K562 (cell line): ENCODE measurements around the gene SLC25A1. TPM values are rescaled to one million over a fixed set of nuclear protein-coding genes. Genes with fewer than 3 reads are reported as not detected.
A peak's percentile ranks its signal among the peaks of the same experiment; 100 is the strongest.

Source experiments
- ATAC-seq: fragments of 200-7000 bp; cut with Tn5 transposase; 3 replicates; pipeline ENCODE4 v1.9.1; 2020; ENCODE audit warnings: moderate library complexity
- BruUV-seq: library from RNA; stranded (reverse); fragments of 400-500 nt; replicated peaks from 2 replicates; lab custom pipeline; 2021; lab: Mats Ljungman, UMichigan
- CTCF ChIA-PET: fragments of 300-600 bp; formaldehyde crosslinking; extraction: SDS; loops from one replicate; lab custom pipeline; 2021; ENCODE audit warnings: low intra/inter-chr PET ratio; lab: Yijun Ruan, JAX
- POLR2A ChIA-PET: fragments of 300-600, 350-650 bp; sonication (Branson Sonifier 250); formaldehyde crosslinking; extraction: SDS; loops from one replicate; lab custom pipeline; 2021; ENCODE audit warnings: antibody characterized with exemption, inconsistent platforms; lab: Yijun Ruan, JAX
- DNase-seq, 4 experiments: peaks; one replicate each; pipeline versions ENCODE4 v3.0.0 to v3.0.0-alpha.2; 2011 to 2018; ENCODE audit warnings: low spot score in 3 of 4, mixed read lengths in 3 of 4; ENCODE audit errors: extremely low read depth in 1 of 4
- FAIRE-seq: peaks from 2 replicates; lab custom pipeline; 2011; peaks lifted over from hg19 to GRCh38; lab: Jason Lieb, UNC
- H2AFZ ChIP-seq: 2 replicates; pipeline ENCODE4 v1.6.0; 2011; ENCODE audit warnings: low read depth, low read length, control low read depth, inconsistent platforms
- H3K27ac ChIP-seq: fragments of 200-600 bp; 3 replicates; pipeline ENCODE4 v1.8.0; 2011; ENCODE audit warnings: low read depth, mild to moderate bottlenecking, control low read depth, inconsistent platforms, low read length, moderate library complexity, mixed read lengths; ENCODE audit errors: extremely low read depth
- H3K27me3 ChIP-seq, 2 experiments: fragments of 300-600 bp in 1 of 2; 2 replicates in 1 of 2; 3 replicates in 1 of 2; pipeline versions ENCODE4 v1.6.0 to v1.8.0; 2011; ENCODE audit warnings: inconsistent platforms in 2 of 2, low read length in 2 of 2, mild to moderate bottlenecking in 1 of 2, mixed read lengths in 1 of 2, moderate library complexity in 1 of 2; ENCODE audit not compliant: control insufficient read depth in 2 of 2, insufficient read depth in 2 of 2
- H3K36me3 ChIP-seq: fragments of 300-600 bp; 3 replicates; pipeline ENCODE4 v1.8.0; 2011; ENCODE audit warnings: mild to moderate bottlenecking, low read length, inconsistent platforms; ENCODE audit not compliant: control insufficient read depth, insufficient read depth
- H3K4me1 ChIP-seq, 2 experiments: fragments of 200-600 bp in 1 of 2; replicated peaks in 1 of 2; 2 replicates in 1 of 2; 3 replicates in 1 of 2; pipeline versions ENCODE4 v1.5.1 to v1.8.0; 2011; ENCODE audit warnings: inconsistent platforms in 2 of 2, low read length in 2 of 2, mild to moderate bottlenecking in 1 of 2, mixed read lengths in 1 of 2, moderate library complexity in 1 of 2; ENCODE audit not compliant: control insufficient read depth in 2 of 2, insufficient read depth in 2 of 2
- H3K4me2 ChIP-seq: 2 replicates; pipeline ENCODE4 v1.6.1; 2011; ENCODE audit warnings: low read length, control low read depth, inconsistent platforms, mixed read lengths; ENCODE audit not compliant: insufficient read depth
- H3K4me3 ChIP-seq: fragments of 200-600 bp; sonication (generic), shearing (Covaris generic); 2 replicates; pipeline ENCODE4 v1.5.1; 2016; ENCODE audit warnings: control low read depth, inconsistent platforms
- H3K79me2 ChIP-seq: fragments of 200-600 bp; 3 replicates; pipeline ENCODE4 v1.8.0; 2011; ENCODE audit warnings: low read length, inconsistent platforms; ENCODE audit not compliant: control insufficient read depth, insufficient read depth
- H3K9ac ChIP-seq, 2 experiments: 2 replicates each; pipeline versions ENCODE4 v1.6.0 to v1.6.1; 2011; ENCODE audit warnings: low read depth in 2 of 2, low read length in 2 of 2, control low read depth in 1 of 2, inconsistent platforms in 1 of 2, mild to moderate bottlenecking in 1 of 2, mixed read lengths in 1 of 2; ENCODE audit not compliant: insufficient read depth in 1 of 2
- H3K9me1 ChIP-seq: one replicate; pipeline ENCODE4 v1.6.0; 2011; ENCODE audit warnings: inconsistent platforms, mild to moderate bottlenecking, low read length, moderate library complexity; ENCODE audit not compliant: control insufficient read depth, insufficient read depth
- H3K9me3 ChIP-seq: replicated peaks from 2 replicates; pipeline ENCODE4 v1.5.1; 2011; ENCODE audit warnings: low read depth, low read length, inconsistent platforms; ENCODE audit not compliant: control insufficient read depth, insufficient read depth
- H4K20me1 ChIP-seq: replicated peaks from 2 replicates; pipeline ENCODE4 v1.6.1; 2011; ENCODE audit warnings: low read length, inconsistent platforms, mixed read lengths; ENCODE audit not compliant: control insufficient read depth, insufficient read depth
- ARID3A ChIP-seq: IDR thresholded peaks from 2 replicates; pipeline ENCODE4 v1.6.1; 2012; ENCODE audit warnings: low read depth, low read length, improper control_type of control experiment, borderline replicate concordance
- KDM1A ChIP-seq, 2 experiments: fragments of 450-650 bp; IDR thresholded peaks; 2 replicates each; pipeline ENCODE4 v1.6.1; 2016; ENCODE audit warnings: mild to moderate bottlenecking in 2 of 2
- MBD2 ChIP-seq: sonication (generic); IDR thresholded peaks from 2 replicates; pipeline ENCODE4 v1.6.1; 2016; ENCODE audit warnings: low read depth, borderline replicate concordance
- MEF2A ChIP-seq: IDR thresholded peaks from 2 replicates; pipeline ENCODE4 v1.6.1; 2011; ENCODE audit warnings: low read depth, mild to moderate bottlenecking, low read length, moderate library complexity; ENCODE audit not compliant: control insufficient read depth
- NRF1 ChIP-seq, 2 experiments: fragments of 450-650 bp; IDR thresholded peaks in 1 of 2; conservative IDR thresholded peaks in 1 of 2; 2 replicates each; pipeline ENCODE4 v1.6.1; 2014; ENCODE audit warnings: mild to moderate bottlenecking in 2 of 2
- STAG1 ChIP-seq: sonication (generic); formaldehyde crosslinking; IDR thresholded peaks from 2 replicates; pipeline ENCODE4 v1.5.0; 2020; ENCODE audit warnings: missing genetic modification reagents, borderline replicate concordance
- ZNF124 ChIP-seq: sonication (generic); formaldehyde crosslinking; IDR thresholded peaks from 2 replicates; pipeline ENCODE4 v1.8.1; 2022; ENCODE audit warnings: missing genetic modification reagents
- ZNF143 ChIP-seq: sonication (generic); formaldehyde crosslinking; IDR thresholded peaks from 2 replicates; pipeline ENCODE4 v1.9.0; 2022; ENCODE audit warnings: mild to moderate bottlenecking, missing genetic modification reagents
- ZNF76 ChIP-seq: fragments of 250-450 bp; sonication (Bioruptor Pico); IDR thresholded peaks from 2 replicates; pipeline ENCODE4 v1.4.0; 2020; ENCODE audit warnings: mild to moderate bottlenecking, moderate library complexity, borderline replicate concordance
- ZNF764 ChIP-seq: fragments of 250-450 bp; sonication (Bioruptor Pico); IDR thresholded peaks from 2 replicates; pipeline ENCODE4 v1.4.0; 2020; ENCODE audit warnings: low read depth, mild to moderate bottlenecking, moderate library complexity
- WGBS: fragments of 100-300 bp; shearing (Covaris generic); methylation state at CpG from one replicate; pipeline ENCODE4 v1.1.6; 2016; ENCODE audit warnings: low coverage, mixed read lengths; ENCODE audit not compliant: insufficient coverage; ENCODE audit errors: missing lambda C conversion rate; 5-methylcytosine and 5-hydroxymethylcytosine counted together
- in situ Hi-C: fragments of 300-500 bp; cut with MboI; formaldehyde crosslinking; loops from 4 replicates; pipeline ENCODE4 v1.15.0; 2018; ENCODE audit warnings: inconsistent platforms, mixed read lengths
- intact Hi-C: fragments of 100-400 bp; cut with micrococcal nuclease; formaldehyde crosslinking; loops from 2 replicates; pipeline ENCODE4 v1.14.2; 2022
- polyA plus RNA-seq, 8 experiments: library from polyadenylated mRNA; depleted of rRNA in 4 of 8; stranded (reverse) in 5 of 8; unstranded in 3 of 8; fragments of >200 nt; fragmentation: Nextera tagmentation in 2 of 8; fragmentation: Illumina TruSeq in 1 of 8; extraction: Ambion mirVana in 2 of 8; extraction: Trizol in 1 of 8; gene quantifications; 2 replicates each; pipeline versions ENCODE4 v1.2.1 to v1.2.3, GENCODE V29; 2011 to 2014; ENCODE audit warnings: inconsistent platforms in 1 of 8, missing spikeins in 1 of 8
- total RNA-seq, 7 experiments: library from RNA; depleted of rRNA in 6 of 7; stranded (reverse); fragments of >200 nt in 6 of 7; fragmentation: Illumina TruSeq in 2 of 7; extraction: Trizol in 2 of 7; gene quantifications; 2 replicates each; pipeline versions ENCODE4 v1.2.1 to v1.2.3, GENCODE V29; 2011 to 2021; ENCODE audit warnings: low replicate concordance in 1 of 7
- TF ChIP-seq, protein P1 (sequence below): fragments of 450-650 bp; IDR thresholded peaks from 2 replicates; pipeline ENCODE4 v1.6.1; 2018; ENCODE audit warnings: mild to moderate bottlenecking, low read depth; ENCODE audit not compliant: partially characterized antibody
- TF ChIP-seq, protein P2 (sequence below), 3 experiments: fragments of 200-800 bp in 1 of 3; sonication (Bioruptor generic) in 1 of 3; sonication (generic) in 1 of 3; formaldehyde crosslinking in 1 of 3; IDR thresholded peaks; 2 replicates each; pipeline versions ENCODE4 v1.6.1 to v1.8.0; 2016 to 2022; ENCODE audit warnings: mild to moderate bottlenecking in 2 of 3, missing compliant biosample characterization in 2 of 3, missing genetic modification characterization in 2 of 3, missing genetic modification reagents in 1 of 3

Gene SLC25A1
- total and polyA plus RNA-seq, 9 of the 15 experiments (the other 6 are each of a cell fraction or from before 2014, with no cell fraction given) = 11.0 to 408 (median 110) TPM

DNA sequence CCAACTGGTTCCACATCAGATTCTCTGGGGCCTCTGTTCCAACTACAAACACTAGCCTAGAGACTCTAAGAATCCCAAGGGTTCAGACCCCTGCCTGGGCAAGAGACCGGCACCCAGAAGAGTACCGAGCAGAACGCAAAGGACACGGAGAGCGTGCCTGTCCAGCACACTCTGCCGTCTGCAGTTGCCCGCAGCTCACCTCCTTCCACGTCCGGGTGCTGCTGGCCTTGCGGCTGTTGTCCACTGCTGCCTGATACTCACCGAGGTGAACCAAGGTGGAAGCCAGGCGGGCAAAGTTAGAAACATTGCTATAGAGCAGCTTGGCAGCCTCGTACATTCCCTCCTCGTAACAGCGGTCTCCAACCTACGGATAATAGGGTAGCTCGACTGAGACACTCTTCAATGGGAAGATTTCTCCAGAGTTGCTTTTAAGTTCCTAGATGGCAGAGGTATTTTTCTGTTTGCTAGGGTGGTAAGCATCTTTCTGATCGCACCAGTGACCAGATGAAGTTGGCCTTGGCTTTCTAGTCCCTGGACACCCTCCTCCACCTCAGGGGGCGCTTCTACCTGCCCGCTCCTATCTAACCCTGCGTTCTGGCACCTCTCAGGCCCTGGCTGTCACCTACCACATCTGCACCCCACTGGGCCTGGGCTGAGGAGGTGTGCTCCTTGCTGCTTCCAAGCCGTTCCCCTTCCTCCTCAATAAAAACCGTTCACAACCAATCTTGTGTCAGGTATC, 22.8 kb upstream of the SLC25A1 start:
- WGBS = 44% methylated on average over 23 of the region's 23 CpGs
- no TSS peak for BruUV-seq
- no peak for ATAC-seq
- Histone ChIP-seq H3K4me1 (peaks cover 14% of the 10 kb centered on the region in 2 experiments), H3K4me3 (no peak overlapping the region), H3K79me2 (no peaks in the 10 kb centered on the region), H2AFZ (0 out of 2 replicates have a peak overlapping the region, but pooled peaks have one; percentile 51), H3K36me3 (no peaks in the 10 kb centered on the region), H3K9ac (0 out of 4 replicates have a peak overlapping the region, but pooled peaks of 1 of the 2 experiments have one; percentile 3), H3K4me2 (peak overlapping the region; percentile 83), H3K27ac (no peak overlapping the region), H3K27me3 (peaks cover 65 to 83% of the 10 kb centered on the region in 2 experiments), H4K20me1 (no peaks in the 10 kb centered on the region), H3K9me1 (peaks cover 3% of the 10 kb centered on the region), H3K9me3 (no peaks in the 10 kb centered on the region)
- ChIA-PET CTCF (no interaction called here), POLR2A (interaction anchor here (0.5 to 11.1 kb wide), 12 partner anchors 8 to 1411 kb away, joined by 3 to 123 read pairs (median 4); no protein-coding TSS in a partner anchor)
- intact Hi-C loops (no loop called here), in situ Hi-C loops (no loop called here)
- no peak for FAIRE-seq
- DNase-seq = no peak
- TF ChIP-seq NRF1 (conservative IDR thresholded peaks at IDR 0.05 in 1 of 2, IDR thresholded peaks at IDR 0.05 in 1 of 2) = no peak
- no peak for TF ChIP-seq ZNF764 (CRISPR knock-in tag)
- 0 out of 2 replicates have a peak, but pooled peaks have one; percentile 28 for TF ChIP-seq STAG1 (CRISPR knock-in tag)
- 0 out of 2 replicates have a peak, but pooled peaks have one; percentile 53 for TF ChIP-seq ZNF76 (CRISPR knock-in tag)
- TF ChIP-seq KDM1A (IDR thresholded peaks at IDR 0.05) = no peak
- TF ChIP-seq ZNF143 (CRISPR knock-in tag) = peak; percentile 35; the same call in 1 of the 2 replicates
- TF ChIP-seq, protein P1, sequence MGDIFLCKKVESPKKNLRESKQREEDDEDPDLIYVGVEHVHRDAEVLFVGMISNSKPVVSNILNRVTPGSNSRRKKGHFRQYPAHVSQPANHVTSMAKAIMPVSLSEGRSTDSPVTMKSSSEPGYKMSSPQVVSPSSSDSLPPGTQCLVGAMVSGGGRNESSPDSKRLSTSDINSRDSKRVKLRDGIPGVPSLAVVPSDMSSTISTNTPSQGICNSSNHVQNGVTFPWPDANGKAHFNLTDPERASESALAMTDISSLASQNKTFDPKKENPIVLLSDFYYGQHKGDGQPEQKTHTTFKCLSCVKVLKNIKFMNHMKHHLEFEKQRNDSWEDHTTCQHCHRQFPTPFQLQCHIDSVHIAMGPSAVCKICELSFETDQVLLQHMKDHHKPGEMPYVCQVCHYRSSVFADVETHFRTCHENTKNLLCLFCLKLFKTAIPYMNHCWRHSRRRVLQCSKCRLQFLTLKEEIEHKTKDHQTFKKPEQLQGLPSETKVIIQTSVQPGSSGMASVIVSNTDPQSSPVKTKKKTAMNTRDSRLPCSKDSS = no peak
- no peak for TF ChIP-seq MEF2A
- TF ChIP-seq MBD2 = no peak
- 0 out of 2 replicates have a peak, but pooled peaks have one; percentile 28 for TF ChIP-seq ZNF124
- TF ChIP-seq ARID3A = no peak
- TF ChIP-seq, protein P2, sequence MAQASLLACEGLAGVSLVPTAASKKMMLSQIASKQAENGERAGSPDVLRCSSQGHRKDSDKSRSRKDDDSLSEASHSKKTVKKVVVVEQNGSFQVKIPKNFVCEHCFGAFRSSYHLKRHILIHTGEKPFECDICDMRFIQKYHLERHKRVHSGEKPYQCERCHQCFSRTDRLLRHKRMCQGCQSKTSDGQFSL (CRISPR knock-in tag; IDR thresholded peaks at IDR 0.05) = no peak
- TF ChIP-seq, protein P2 (tag; IDR thresholded peaks at IDR 0.05) = peak in 1 of 2 experiments; percentile 16; a peak in 1 of 4 replicates
